Measurements from ENCODE around the gene BCAN.

Gene BCAN

GRCh38 chr1:156709031-156709430 lies 67.1 kb downstream of the BCAN start:
- Histone ChIP-seq H3K4me2 (ENCODE audit: low read length) (no peak overlapping the region), H3K27ac (ENCODE audit: low read depth, low read length) (no peak overlapping the region), H3K4me1 (ENCODE audit: control insufficient read depth, low read length) (peaks cover 20% of the 10 kb centered on the region)

More at GRCh38 chr1:156709031-156709430, 67.1 kb downstream of the BCAN start:
- Histone ChIP-seq H3K4me3 (ENCODE audit: low read length) (no peak overlapping the region), H3F3A (ENCODE audit: control insufficient read depth, insufficient read depth) (no peaks in the 10 kb centered on the region), H3K79me2 (ENCODE audit: control insufficient read depth, low read length) (no peaks in the 10 kb centered on the region), H3K27me3 (ENCODE audit: control insufficient read depth, low read length) (peaks cover 42% of the 10 kb centered on the region), H3K36me3 (ENCODE audit: control insufficient read depth, low read length) (no peaks in the 10 kb centered on the region), H3K9me3 (ENCODE audit: control insufficient read depth, insufficient read depth, low read length) (no peaks in the 10 kb centered on the region), H4K20me1 (ENCODE audit: control insufficient read depth, insufficient read depth, low read depth, low read length) (0 out of 2 replicates have a peak, but pooled peaks cover 3% of the 10 kb centered on the region), H3K9me2 (replicated peaks; ENCODE audit: control insufficient read depth, low read length) (no peaks in the 10 kb centered on the region)
- TF ChIP-seq EZH2phosphoT487 (IDR thresholded peaks at IDR 0.05; ENCODE audit: borderline replicate concordance, low read length), result no peak
- TF ChIP-seq CTCF (IDR thresholded peaks at IDR 0.05; ENCODE audit: low read depth, low read length, poor library complexity, severe bottlenecking), result no peak
